Adrenal gland (tissue), 5 donors: Measurements from ENCODE around the gene RPL35.

Experiments
- CTCF ChIP-seq, 6 experiments: fragments of 450-650 bp in 4 of 6; fragments of 200-600 bp in 2 of 6; sonication (generic) in 1 of 6; IDR thresholded peaks; 1 replicate in 5 of 6; 2 replicates in 1 of 6; pipeline versions ENCODE4 v1.5.1 to v1.8.0; 2016 to 2021; ENCODE audit warnings: antibody characterized with exemption in 6 of 6, mild to moderate bottlenecking in 2 of 6, moderate library complexity in 1 of 6
- POLR2A ChIP-seq, 2 donors: fragments of 450-650 bp; IDR thresholded peaks; one replicate each; pipeline ENCODE4 v1.6.1; 2017; ENCODE audit warnings: antibody characterized with exemption in 2 of 2, mild to moderate bottlenecking in 2 of 2, moderate library complexity in 1 of 2
- donor health status: DM: no; HTN: no; CAD: no.

GRCh38 chr9:124859803-124860581 lies 1.8 kb downstream of the RPL35 start:
- no peak for TF ChIP-seq CTCF (IDR thresholded peaks at IDR 0.05)
- no peak for TF ChIP-seq POLR2A (IDR thresholded peaks at IDR 0.05)
